Activated effector memory CD4-positive, alpha-beta T cell treated with anti-CD3 and anti-CD28 coated beads, Interleukin-2, amount 50 U/mL, for 16 hours (primary cell): Measurements from ENCODE around the gene GP1BA.

Source experiments
- DNase-seq: peaks from one replicate; pipeline ENCODE4 v3.0.0-alpha.2; 2020

GP1BA gene

GRCh38 chr17:4951486-4951885 is 19.4 kb downstream of the GP1BA start:
- DNase-seq = no peak

DNA sequence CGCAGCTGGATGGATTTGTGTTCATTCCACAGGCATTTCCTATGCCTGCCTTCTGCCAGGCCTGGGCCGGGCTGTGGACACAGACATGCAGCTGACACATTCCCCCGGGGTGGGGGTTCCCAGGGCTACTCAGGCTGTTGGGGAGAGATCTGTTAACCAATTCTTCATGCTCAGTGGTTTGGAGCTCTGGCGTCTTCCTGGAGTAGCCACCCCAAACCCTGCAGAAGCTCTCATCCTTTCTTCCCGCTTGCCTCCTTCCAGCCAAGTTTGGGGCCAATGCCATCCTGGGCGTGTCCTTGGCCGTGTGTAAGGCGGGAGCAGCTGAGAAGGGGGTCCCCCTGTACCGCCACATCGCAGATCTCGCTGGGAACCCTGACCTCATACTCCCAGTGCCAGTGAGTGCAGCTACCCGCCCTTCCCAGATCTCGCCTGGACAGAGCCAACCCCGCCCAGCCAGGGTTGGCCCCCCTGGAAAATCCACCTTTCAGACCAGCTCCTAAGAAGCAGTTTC is 21.4 kb downstream of the GP1BA start:
- no peak for DNase-seq

- no peak for DNase-seq
Measured at GRCh38 chr17:4955091-4955490, 23.0 kb downstream of the GP1BA start.

- DNase-seq = peak; percentile 81
Measured at GRCh38 chr17:4956493-4957061, 24.5 kb downstream of the GP1BA start.

- no peak for DNase-seq
Measured at GRCh38 chr17:4958102-4958501, 26.0 kb downstream of the GP1BA start.

DNA sequence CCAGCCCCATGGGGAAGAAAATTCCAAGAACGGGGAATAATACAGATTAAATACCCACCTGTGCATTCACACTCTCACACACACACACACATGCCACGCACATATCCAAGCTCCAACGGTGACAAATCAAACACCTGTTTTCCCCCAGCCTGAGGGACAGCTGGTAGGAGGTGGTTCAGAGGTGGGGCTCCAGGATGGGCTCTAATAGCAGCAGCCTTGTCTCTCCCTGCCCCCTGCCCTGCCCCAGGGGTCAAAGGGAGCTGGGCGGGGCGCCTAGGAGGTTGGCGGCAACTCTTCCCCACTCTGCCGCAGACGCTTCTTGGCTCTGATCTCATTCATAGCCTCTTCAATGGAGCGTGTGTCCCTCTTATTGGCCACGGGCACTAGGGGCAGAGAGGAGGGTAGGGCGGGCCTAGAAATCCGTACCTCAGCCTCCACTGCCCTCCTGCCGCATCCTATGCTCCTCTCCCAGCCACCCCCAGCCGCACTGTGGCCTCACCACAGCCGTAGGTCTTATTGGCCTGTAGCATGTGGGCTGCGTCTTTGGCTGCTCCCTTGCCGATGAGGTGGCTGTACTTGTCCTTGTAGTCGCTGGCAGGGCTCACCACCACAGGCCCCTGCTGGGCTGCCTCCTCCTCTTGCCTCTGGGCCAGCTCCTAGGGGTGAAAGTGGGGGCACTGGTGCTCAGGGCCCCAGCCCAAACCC is 27.3 kb downstream of the GP1BA start:
- no peak for DNase-seq

DNA sequence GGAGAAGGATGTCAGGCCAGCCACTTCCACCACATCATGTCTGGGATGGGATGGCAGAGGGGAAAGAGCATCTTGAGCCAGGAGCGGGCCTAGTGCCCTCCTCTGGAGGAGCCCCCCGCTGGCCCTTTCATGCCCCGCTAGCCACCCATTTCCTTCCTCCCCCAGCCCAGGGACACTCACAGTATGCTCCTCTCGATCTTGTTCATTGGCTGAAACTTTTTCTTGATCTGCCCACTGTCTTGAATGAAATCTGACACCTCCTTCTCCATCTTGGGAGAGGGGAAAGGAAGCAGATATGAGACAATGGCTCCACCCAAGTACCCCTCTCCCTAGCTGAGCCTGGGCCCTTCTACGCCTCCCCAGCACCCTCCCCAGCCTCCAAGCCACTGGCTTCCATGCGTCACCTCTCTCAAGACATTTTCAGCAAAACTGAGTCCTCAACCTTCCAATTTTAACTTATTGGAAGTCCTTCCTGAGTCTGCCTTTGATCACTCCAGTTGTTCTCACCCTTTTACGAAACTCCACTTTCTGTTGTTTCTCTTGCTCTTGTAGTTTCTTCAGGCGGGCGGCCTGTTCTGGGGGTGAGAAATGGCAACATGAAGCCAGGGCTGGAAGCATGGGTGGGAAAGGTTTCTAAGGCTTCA is 28.3 kb downstream of the GP1BA start:
- no peak for DNase-seq

DNA sequence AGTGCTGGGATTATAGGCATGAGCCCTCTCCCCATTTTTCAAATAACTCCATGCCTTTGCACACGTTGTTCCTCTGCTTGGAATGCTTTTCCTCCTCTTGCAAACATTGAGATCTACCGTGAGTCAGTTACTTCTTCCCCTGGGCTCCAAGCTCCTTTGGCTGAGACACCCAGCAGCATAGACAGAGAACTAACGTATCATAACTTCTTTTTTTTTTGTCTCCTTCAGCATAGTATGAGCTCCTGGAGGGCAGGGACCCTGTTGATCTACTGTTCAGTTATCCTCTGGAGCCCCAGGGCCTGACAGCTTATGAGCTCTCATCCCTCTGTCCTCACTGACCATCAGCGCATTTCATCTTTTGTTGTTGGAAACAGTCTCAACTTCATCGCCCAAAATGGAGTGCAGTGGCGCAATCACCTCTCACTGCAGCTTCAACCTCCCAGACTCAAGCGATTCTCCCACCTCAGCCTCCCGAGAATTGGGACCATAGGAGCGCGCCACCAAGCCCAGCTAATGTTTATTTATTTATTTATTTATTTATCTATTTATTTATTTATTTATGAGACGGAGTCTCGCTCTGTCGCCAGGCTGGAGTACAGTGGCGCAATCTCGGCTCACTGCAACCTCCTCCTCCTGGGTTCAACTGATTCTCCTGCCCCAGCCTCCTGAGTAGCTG is 33.4 kb downstream of the GP1BA start:
- DNase-seq = no peak

- peak; percentile 97 for DNase-seq
Measured at GRCh38 chr17:4966844-4967538, 34.9 kb downstream of the GP1BA start.

DNA sequence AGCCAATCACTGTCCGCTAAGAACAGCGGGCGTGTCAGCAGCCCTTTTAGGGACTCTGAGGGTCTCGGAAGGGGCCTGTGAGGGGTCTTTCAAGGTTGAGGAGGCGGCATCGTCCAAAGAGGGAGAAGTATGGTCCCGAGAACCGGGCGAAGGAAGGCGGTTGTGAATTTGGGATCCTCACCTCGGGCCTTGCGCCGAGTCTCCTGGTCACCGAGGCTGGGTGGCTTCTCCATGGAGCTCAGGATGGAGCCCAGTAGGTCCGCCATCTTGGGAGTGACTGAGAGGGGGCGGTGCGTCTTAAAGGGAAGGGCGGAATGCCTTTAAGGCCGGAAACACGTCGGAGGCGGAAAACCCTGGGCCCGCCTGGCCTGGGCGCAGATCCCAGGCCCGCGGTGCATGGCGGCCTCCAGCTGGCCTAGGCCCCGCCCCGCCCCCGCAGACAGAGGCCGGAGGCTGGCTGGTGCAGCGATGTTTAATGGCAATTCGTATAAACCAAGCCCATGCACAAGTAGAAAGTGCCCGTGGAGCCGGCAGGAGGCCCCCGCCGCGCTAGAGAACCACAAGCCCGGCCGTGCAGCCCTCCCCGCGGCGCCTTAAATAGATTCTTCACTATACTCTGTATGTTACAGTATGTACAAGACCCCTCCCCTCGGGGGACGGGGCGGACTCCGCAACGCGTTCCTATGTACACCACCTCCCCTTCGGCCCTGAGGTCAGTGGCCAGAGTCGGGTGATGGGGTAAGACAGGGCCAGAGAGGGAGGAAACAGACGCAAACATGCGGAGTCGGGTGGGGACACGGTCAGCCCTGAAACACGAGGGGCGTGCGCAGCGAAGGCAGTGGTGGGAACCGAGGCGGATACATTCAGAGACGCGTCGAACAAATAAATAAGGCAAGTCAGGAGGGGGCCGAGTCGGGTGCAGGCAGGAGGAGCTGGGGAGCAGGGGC is 35.7 kb downstream of the GP1BA start, which contains the start of gene SPAG7:
TSS of gene SPAG7 (minus strand) at position 279 of the 947 bp plus-strand sequence. CDS start at position 266, 13 bp downstream.
- DNase-seq = peak; percentile 97

DNA sequence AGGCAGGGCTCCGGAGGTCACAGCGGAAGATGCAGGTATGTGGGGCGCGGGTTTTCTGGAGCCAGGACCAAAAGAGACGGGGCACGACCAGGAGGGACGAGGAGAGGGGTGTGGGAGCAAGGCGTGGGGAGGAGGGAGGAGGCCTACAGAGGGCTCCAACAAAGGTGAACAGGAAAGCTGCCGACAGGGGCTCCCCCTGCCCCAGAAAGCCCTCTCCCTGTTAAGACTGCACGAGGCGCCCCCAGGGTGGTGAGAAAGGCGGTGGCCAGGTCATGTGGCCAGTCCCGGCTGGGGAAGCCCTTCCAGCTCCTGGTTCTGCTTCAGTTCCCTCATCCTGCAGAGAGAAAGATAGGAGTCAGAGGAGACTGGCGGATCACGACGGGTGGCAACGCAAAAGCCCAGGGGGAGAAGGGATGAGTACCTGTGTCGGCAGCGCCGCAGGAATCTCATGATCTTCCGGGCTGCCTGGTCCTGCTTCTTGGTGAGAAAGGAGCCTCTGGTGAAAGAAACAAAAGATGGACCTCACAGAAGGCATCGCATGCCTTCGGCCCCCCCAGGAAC is 36.5 kb downstream of the GP1BA start:
- DNase-seq = peak; percentile 72

- DNase-seq = peak; percentile 75
Measured at GRCh38 chr17:4969047-4969550, 37.0 kb downstream of the GP1BA start.

- peak; percentile 73 for DNase-seq
Measured at GRCh38 chr17:4969551-4970173, 37.6 kb downstream of the GP1BA start.

DNA sequence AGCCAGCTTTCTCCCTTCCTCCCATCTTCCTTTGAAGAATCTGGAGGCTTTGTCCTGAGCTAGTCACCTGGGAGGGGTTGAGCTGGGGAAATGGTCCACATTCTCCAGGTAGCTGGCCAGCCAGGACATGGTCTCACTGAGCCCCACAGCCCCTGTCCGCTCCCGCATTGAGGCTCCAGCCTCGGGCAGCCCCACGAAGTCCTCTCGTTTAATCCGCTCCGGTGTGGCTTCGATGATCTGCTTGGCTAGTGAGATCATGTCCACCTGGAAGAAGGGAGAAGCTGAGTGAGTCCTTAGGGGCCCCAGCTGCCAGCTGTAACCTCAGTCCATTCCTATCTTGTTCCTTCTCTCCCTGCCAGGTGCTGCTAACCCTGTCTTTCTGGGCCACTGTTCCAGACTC is 38.2 kb downstream of the GP1BA start:
- DNase-seq = peak; percentile 62

DNA sequence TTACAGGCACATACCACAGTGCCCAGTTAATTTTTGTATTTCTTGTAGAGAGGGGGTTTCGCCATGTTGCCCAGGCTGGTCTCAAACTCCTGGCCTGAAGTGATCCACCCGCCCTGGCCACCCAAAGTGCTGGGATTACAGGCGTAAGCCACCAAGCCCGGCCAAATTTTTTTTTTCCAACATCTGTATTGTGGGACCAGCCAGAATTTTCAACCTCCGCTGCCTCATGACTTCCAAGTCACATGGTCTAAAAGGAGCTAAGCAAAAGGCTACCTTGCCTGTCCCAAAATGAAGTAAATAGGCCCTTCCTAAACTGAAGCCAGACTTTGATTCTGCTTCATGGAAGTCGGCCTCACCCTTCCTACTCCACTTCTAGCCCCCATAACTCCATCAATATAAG is 39.7 kb downstream of the GP1BA start:
- DNase-seq = no peak

- DNase-seq = no peak
Measured at GRCh38 chr17:4972322-4972721, 40.2 kb downstream of the GP1BA start.

DNA sequence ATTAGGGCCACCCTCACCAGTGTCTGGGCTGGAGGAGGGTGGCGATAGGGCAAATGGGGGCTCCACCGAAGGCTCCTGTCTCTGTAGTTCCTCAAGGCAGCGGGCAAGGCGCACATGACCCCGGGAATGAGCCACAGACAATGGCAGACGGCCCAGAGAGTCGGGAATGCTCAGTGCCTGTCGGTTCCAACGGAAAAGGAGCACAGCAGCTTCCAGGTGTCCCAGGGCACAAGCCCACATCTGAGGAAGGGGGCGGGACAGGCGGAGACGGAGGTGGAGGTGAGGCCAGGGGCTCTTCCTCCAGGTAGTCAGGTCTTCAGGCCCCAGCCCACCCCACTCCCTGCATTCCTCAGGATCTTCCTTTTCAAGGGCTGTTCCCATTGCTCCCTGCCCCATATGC is 40.7 kb downstream of the GP1BA start:
- no peak for DNase-seq

- no peak for DNase-seq
Measured at GRCh38 chr17:4973256-4974114, 41.4 kb downstream of the GP1BA start.

DNA sequence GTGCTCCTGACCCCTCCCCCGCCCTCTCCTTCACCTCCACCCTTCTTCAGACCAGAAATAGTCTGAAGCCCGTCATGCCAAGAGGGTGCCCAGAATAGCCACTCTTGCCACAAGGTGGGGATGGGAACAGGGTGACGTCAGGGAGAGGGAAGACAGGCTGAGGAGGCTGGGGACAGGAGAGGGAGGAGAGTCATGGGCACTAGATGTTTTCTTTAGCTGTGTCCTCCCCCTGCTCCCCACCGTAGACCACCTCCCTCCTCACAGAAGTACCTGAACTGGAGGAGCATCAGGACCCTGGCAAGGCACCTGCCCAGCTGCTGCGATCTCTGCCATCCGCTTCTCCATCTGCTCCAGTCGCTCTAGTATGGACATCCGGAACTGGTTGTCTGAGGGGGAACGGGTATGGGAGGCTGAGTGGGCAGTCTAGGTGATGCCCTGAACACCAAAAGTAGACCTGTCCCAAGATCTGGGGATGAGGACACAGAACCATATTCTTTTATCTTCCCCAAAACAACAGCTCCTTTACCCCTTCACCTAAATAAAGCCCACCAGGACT is 42.1 kb downstream of the GP1BA start:
- DNase-seq = no peak
